GM21825 (cell line): Measurements from ENCODE around the gene TEC.

Source experiments
- ATAC-seq: cut with Tn5 transposase; IDR thresholded peaks from one replicate; pipeline ENCODE4 v1.9.1; 2021; ENCODE audit warnings: mild to moderate bottlenecking, moderate library complexity; ENCODE audit not compliant: unreplicated experiment

TEC gene

GRCh38 chr4:48270523-48270897 lies 872 bp upstream of the TEC start:
- no peak for ATAC-seq

DNA sequence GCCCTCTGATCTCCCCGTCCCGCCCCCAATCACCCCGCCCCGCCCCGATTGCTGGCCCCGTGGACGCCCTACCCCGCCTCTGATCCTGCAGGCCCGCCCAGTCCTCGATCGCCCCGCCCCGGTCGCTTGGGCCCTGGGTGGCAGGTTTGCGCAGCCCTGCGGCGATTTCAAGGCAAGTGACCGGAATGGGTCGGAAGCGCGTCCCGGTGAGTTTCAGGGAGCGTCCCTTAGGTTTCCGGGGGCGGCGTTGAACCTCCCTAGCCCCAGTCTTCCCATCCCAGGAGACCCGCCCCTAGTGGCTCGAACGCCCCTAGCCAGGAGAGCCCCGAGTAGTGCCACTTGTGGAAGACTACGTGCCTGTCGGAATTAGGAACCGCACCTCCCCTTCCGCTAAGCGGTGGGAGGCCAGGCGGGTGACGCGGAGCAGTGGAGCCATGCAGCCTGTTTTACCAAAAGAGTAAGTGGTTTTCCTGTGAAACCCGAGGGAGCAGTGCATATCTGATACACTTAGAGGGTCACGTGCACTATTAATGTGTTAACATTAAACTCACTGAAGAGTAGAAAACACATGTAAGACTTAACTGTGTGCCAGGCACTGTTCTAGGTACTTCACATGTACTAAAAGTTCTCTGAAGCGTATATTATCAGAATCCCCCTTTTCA lies 354 bp upstream of the TEC start:
- peak; percentile 76 for ATAC-seq

- no peak for ATAC-seq
Measured at GRCh38 chr4:48267574-48267973, 2.1 kb downstream of the TEC start.

GRCh38 chr4:48266781-48267180 lies 2.9 kb downstream of the TEC start:
- ATAC-seq: no peak

DNA sequence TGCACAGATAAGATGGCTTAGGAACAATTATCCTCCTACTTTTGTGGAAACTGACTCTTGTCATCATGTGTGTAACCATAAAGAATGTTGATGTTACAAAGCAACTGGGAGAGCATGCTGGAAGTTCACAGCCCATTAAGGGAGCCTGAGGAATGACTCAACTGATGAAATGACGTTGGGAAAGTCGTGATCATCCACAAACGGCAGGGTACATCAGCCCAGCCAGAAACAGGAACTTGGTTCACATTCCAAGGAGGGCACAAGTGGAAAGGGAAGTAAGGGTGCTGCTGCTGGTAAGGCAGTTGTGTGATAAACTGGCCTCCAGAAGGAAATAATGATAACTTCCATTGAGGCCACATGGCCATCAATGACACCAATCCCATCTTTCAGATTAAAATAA lies 6.7 kb downstream of the TEC start:
- ATAC-seq: no peak

DNA sequence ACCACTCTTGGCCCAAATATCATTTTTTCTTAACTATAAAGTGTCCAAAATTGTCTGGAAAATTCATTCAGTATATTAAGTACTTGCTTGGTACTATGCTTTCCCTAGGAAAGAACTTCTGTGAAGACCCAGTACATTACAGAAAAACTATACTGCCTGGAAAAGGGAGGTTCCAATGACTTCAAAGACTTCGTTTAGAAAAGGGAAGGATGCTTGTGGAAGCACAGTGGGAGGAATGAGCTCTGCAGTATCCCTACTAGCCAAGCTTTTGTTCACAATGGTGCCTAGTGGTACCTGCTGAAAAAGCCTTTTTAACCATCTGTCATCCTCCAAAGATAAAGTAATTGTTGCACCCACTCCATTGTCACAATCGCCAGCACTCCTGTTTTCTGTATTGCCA lies 7.2 kb downstream of the TEC start:
- no peak for ATAC-seq

DNA sequence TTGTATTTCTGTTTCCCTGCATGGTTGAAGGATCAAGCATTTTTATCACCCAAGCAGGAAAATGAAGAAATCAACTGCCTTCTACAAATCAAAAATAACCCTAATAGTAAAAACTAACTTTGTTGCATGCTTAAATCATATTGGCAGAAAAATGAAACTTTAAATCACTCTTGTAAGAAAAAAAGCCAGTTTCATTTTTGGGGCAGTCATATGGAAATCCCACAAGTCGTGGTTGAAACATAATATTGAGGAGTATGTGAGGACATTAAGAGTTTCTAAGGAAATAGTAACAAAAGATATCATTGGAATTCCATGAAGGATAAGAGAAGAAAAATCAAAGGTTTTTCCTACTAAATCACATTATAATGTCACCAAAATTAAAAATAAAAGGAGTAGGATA lies 8.4 kb downstream of the TEC start:
- ATAC-seq: peak; percentile 45

DNA sequence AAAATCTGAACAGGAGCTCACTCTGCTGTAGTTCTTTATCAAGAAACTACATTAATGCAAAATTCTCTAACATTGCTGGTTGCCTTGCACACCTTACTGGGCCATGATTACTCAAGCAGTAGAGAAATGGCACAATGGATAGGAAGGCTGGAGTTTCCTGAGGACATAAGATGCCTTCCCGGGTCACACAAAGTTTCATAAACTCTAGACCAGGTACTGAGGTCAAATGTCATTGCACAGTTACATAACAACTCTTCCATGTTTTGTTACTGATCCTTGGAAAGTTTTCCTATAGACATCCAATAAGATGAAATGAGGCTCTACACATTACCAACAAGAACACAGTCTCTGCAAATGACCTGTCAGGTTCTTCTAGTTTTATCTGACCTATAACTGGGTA lies 9.9 kb downstream of the TEC start:
- no peak for ATAC-seq

GRCh38 chr4:48258845-48259397 lies 10.7 kb downstream of the TEC start:
- no peak for ATAC-seq

DNA sequence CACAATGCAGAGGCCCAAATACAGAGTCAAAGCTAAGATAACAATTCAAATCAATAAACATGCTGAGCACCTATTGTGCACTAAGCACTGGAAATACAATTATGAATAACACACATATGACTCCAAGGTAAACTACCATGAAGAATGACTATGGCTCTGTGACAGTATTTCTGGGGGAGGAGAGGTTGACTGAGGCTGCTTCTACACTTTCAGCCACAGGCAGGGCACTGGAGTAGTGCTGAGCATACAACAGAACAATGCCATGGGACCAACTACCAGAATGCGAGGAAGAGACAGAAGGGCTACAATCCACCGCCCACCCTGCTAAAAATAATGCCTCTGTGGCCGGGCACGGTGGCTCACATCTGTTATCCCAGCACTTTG lies 13.7 kb downstream of the TEC start:
- no peak for ATAC-seq

GRCh38 chr4:48255072-48255958 lies 14.3 kb downstream of the TEC start:
- ATAC-seq: no peak

DNA sequence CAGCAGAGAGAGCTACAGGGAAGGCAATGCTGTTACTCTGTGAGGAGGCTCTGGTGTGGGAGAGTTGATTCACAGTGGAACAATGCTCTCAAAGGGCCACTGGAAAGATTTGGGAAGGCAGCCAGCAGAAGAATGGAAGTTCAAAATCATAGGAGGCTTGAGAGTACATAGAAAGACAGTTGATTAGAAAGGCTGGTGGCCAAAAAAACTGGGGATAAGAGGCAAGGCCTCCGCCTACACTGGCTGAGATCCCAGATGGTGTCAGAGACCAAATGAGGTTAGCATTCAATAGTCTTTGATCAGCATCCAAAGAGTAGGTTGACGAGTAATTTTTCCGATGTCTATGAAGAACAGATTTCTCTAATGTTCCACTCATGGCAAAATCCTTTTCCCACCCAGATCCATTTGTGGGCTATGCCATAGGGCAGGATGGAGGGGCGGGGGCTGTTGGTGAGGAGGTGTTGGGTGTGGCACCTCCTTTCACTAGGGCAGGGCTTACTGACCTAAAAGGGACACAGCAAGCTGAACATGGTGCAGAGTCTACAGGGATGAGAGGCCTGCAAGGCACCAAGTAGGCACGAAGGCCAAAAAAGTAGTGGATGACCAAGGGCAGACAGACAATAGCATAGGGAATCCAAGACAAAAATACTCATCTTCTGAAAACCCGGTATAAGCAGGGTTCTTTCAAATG lies 15.1 kb downstream of the TEC start:
- ATAC-seq: no peak

DNA sequence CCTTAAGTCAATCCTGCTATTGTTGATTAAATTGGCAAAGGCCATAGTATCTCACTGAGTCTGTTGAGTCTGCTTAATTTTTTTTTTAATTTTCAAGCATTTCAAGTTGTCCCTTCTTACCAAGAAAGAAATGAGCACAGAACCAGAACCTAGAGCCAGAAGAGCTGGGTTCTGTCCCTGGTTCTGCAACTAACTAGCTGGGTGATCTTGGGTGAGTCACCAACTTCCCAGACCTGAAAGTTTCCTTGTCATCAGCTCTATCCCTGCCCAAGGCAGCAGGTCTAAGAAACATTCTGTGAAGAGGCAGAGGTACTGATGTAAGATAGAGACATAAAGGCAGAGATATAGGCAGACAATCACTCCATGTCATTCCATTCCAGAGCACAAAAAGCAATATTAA lies 17.3 kb downstream of the TEC start:
- no peak for ATAC-seq

DNA sequence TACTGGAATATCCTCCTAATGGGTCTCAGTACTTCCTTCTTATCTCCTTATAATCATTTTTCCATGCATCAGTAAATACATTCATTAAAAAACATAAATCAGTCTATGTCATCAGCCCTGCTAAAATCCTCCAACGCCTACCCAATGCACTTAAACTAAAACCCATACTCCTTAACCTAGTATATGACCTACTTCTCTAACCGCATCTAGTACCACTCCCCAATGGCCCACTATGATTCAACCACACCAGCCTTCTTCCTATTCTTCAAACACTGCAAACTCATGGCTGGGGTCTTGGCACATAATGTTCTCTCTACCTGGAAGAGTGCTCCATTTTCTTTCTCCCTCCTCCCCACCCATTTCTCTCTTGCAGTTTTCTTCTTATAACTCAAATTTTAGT lies 18.7 kb downstream of the TEC start:
- no peak for ATAC-seq

- no peak for ATAC-seq
Measured at GRCh38 chr4:48250343-48250742, 19.3 kb downstream of the TEC start.

GRCh38 chr4:48249378-48249777 lies 20.3 kb downstream of the TEC start:
- ATAC-seq: no peak

DNA sequence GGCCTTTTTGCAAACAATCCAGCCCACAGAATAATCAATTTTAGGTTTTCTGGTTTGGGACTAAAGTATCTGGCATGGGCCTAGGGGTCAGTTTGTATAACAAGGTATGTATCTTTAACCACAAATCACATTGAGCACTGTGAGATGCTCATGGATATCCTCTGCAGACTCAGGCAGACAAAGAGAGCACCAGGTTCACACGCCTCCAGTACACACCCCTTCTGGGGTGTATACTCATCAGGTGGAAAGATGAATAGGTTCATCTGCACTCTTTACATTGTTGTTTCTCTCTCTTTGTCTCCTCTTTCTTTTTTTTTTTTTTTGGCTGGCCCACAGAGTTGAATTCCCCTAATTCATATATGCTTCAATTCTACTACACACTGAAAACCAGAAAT lies 21.1 kb downstream of the TEC start:
- ATAC-seq: no peak

- ATAC-seq: peak; percentile 47
Measured at GRCh38 chr4:48247878-48248558, 21.6 kb downstream of the TEC start.

- ATAC-seq: peak; percentile 3
Measured at GRCh38 chr4:48247142-48247877, 22.3 kb downstream of the TEC start.

DNA sequence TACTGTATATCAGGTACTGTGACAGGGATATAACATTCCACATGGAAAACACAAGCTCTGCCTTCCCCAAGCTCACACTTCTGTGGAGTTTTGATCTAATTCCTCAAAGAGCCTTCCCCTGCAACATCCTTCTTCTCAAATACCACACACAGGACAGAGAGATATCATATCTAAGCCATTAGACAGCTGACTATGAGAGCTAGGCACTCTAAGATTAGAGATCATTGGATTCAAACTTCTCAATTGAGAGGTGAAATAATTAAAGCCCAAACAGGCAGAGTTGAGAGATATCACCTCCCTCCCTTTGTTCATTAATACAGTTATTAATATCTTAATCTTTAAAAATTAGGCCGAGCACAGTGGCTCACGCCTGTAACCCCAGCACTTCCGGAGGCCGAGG lies 25.0 kb downstream of the TEC start:
- no peak for ATAC-seq
